GM19463 (cell line): ENCODE results near the gene TTC32.

Source experiments
- ATAC-seq: cut with Tn5 transposase; IDR thresholded peaks from one replicate; pipeline ENCODE4 v1.9.1; 2021; ENCODE audit warnings: mild to moderate bottlenecking, moderate library complexity; ENCODE audit not compliant: unreplicated experiment

Gene TTC32

GRCh38 chr2:19878268-19879046, 23.3 kb downstream of the TTC32 start:
- no peak for ATAC-seq

- ATAC-seq = no peak
Measured at GRCh38 chr2:19876751-19877150, 25.0 kb downstream of the TTC32 start.

- ATAC-seq = no peak
Measured at GRCh38 chr2:19875280-19875679, 26.5 kb downstream of the TTC32 start.

- ATAC-seq = no peak
Measured at GRCh38 chr2:19874726-19875125, 27.1 kb downstream of the TTC32 start.

- no peak for ATAC-seq
Measured at GRCh38 chr2:19873014-19873413, 28.8 kb downstream of the TTC32 start.

- no peak for ATAC-seq
Measured at GRCh38 chr2:19872302-19872701, 29.5 kb downstream of the TTC32 start.

GRCh38 chr2:19871836-19872235, 29.9 kb downstream of the TTC32 start:
- ATAC-seq = no peak

GRCh38 chr2:19870792-19871191, 31.0 kb downstream of the TTC32 start:
- ATAC-seq = no peak

GRCh38 chr2:19868701-19869580, 32.8 kb downstream of the TTC32 start:
- peak; percentile 64 for ATAC-seq

- no peak for ATAC-seq
Measured at GRCh38 chr2:19868224-19868623, 33.6 kb downstream of the TTC32 start.

GRCh38 chr2:19866771-19867170, 35.0 kb downstream of the TTC32 start:
- ATAC-seq = peak; percentile 44

- ATAC-seq = peak; percentile 35
Measured at GRCh38 chr2:19865151-19865550, 36.6 kb downstream of the TTC32 start.

- ATAC-seq = no peak
Measured at GRCh38 chr2:19864381-19864780, 37.4 kb downstream of the TTC32 start.

- ATAC-seq = peak; percentile 52
Measured at GRCh38 chr2:19863303-19864041, 38.3 kb downstream of the TTC32 start.

GRCh38 chr2:19861813-19862212, 40.0 kb downstream of the TTC32 start:
- no peak for ATAC-seq

GRCh38 chr2:19860022-19860421, 41.8 kb downstream of the TTC32 start:
- no peak for ATAC-seq

- no peak for ATAC-seq
Measured at GRCh38 chr2:19859565-19859964, 42.2 kb downstream of the TTC32 start.

- ATAC-seq = no peak
Measured at GRCh38 chr2:19857806-19858205, 44.0 kb downstream of the TTC32 start.

- no peak for ATAC-seq
Measured at GRCh38 chr2:19857100-19857499, 44.7 kb downstream of the TTC32 start.

GRCh38 chr2:19855542-19856431, 46.0 kb downstream of the TTC32 start:
- no peak for ATAC-seq
